ENCODE data around the gene KRTAP5-1.
"Not testable (repeated sequence)": the region's sequence is repeated elsewhere in the genome, so short reads cannot be mapped to it uniquely, and the experiment has no call there.

Gene KRTAP5-1

DNA sequence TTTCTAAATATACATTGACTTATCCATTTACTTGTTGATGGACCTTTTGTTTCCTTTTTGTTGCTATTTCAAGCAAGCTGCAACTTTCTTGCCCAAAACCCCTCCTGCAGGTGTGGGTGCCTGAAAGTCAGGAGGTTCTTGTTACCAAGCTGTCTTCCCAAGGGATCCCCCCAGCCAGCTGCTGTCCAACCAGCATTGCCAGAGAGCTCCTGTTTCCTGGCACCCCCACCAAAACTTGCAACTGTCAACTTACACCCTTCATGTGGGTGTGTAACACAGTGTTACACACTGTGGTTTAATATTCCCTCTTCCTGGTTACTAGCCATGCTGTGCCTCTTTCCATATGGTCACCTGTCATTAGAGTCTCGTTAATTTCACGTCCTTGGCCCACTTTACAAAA is 1.6 kb upstream of the KRTAP5-1 start:
- no peak for DNase-seq (ENCODE audit: low read depth)

DNA sequence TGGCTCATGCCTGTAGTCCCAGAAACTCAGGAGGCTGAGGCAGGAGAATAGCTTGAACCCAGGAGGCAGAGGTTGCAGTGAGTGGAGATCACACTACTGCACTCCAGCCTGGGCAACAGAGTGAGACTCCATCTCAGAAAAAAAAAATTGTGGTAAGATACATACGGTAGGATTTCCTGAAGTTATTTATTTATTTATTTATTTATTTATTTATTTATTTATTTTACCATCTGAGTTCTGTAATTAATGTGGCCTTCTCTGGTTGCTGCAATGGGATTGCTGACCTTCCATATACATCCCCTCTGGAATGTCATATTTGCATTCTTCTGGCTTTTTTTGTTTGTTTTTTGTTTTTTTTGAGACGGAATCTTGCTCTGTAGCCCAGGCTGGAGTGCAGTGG is 2.2 kb downstream of the KRTAP5-1 start:
- not testable (repeated sequence) for H3K4me3 ChIP-seq (replicated peaks; ENCODE audit: low read depth, low read length); DNase-seq (ENCODE audit: low read depth)

More for the DNA sequence above, 1.6 kb upstream of the KRTAP5-1 start:
- TF ChIP-seq, protein P1, sequence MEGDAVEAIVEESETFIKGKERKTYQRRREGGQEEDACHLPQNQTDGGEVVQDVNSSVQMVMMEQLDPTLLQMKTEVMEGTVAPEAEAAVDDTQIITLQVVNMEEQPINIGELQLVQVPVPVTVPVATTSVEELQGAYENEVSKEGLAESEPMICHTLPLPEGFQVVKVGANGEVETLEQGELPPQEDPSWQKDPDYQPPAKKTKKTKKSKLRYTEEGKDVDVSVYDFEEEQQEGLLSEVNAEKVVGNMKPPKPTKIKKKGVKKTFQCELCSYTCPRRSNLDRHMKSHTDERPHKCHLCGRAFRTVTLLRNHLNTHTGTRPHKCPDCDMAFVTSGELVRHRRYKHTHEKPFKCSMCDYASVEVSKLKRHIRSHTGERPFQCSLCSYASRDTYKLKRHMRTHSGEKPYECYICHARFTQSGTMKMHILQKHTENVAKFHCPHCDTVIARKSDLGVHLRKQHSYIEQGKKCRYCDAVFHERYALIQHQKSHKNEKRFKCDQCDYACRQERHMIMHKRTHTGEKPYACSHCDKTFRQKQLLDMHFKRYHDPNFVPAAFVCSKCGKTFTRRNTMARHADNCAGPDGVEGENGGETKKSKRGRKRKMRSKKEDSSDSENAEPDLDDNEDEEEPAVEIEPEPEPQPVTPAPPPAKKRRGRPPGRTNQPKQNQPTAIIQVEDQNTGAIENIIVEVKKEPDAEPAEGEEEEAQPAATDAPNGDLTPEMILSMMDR (IDR thresholded peaks at IDR 0.05; ENCODE audit: low read length, missing control alignments): no peak
- H3K4me3 ChIP-seq (replicated peaks; ENCODE audit: low read depth, low read length): no peak overlapping the region

DNA sequence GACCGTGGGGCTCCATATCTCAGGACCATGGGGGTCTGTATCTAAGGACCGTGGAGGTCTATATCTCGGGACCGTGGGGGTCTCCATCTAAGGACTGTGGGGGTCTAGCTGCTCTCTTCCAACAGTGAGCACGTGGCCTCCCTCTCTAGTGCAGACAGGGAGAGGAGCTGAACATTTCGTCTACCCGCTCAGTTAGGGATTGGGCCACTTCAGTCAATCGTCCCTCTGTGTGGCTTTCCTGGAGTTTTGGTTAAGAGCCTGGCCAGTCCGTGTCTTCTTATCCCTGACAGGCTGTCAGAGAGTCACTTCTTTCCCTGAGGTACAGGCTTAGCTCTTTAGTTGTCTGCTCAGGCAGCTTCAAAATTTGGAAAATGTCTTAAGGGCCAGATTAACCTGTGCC is 3.1 kb downstream of the KRTAP5-1 start:
- no peak for DNase-seq (ENCODE audit: low read depth)
- H3K4me3 ChIP-seq (replicated peaks; ENCODE audit: low read depth, low read length): no peak overlapping the region
- TF ChIP-seq, protein P1 (IDR thresholded peaks at IDR 0.05; ENCODE audit: low read length, missing control alignments): no peak

DNA sequence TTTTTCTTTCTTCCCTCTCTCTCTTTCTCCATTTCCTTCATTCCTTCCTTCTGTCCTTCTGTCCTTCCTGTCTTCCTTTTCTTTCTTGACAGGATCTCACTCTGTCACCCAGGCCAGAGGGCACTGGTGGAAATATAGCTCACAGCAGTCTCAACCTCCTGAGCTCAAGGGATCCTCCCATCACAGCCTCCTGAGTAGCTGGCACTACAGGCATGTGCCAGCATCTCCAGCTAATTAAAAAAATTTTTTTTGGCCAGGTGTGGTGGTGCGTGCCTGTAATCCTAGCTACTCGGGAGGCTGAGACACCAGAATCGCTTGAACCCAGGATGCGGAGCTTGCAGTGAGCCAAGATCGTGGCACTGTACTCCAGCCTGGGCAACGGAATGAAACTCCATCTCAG is 8.3 kb downstream of the KRTAP5-1 start:
- no peak for DNase-seq (ENCODE audit: low read depth)
- no peak overlapping the region for H3K4me3 ChIP-seq (replicated peaks; ENCODE audit: low read depth, low read length)
- TF ChIP-seq, protein P1 (IDR thresholded peaks at IDR 0.05; ENCODE audit: low read length, missing control alignments): no peak

DNA sequence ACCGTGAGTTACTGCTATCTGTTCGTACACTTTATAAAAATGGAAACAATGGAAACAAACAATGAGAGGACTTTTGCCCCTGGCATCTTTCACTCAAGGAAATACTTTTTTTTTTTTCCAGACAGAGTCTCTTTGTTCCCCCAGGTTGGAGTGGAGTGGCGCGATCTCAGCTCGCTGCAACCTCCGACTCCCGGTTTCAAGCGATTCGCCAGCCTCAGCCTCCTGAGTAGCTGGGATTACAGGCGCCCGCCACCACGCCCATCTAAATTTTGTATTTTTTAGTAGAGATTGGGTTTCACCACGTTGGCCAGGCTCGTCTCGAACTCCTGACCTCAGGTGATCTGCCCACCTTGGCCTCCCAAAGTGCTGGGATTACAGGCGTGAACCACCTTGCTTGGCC is 9.3 kb downstream of the KRTAP5-1 start:
- not testable (repeated sequence) for DNase-seq (ENCODE audit: low read depth); H3K4me3 ChIP-seq (replicated peaks; ENCODE audit: low read depth, low read length)

DNA sequence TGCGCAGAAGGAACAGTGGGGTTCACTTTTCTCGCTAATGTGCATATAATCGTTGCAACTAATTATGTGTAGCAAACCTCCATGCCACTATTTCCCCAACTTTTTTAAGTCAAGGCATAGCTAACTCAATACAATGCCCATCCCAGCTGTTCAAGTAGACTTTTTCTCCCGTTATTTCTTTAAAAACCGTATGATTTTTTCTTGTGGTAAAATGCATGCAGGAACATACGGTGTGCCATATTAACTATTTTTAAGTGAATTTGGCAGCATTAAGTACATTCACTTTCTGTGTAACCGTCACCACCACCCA is 10.2 kb downstream of the KRTAP5-1 start:
- TF ChIP-seq, protein P1 (IDR thresholded peaks at IDR 0.05; ENCODE audit: low read length, missing control alignments): no peak
- no peak overlapping the region for H3K4me3 ChIP-seq (replicated peaks; ENCODE audit: low read depth, low read length)
- no peak for DNase-seq (ENCODE audit: low read depth)

DNA sequence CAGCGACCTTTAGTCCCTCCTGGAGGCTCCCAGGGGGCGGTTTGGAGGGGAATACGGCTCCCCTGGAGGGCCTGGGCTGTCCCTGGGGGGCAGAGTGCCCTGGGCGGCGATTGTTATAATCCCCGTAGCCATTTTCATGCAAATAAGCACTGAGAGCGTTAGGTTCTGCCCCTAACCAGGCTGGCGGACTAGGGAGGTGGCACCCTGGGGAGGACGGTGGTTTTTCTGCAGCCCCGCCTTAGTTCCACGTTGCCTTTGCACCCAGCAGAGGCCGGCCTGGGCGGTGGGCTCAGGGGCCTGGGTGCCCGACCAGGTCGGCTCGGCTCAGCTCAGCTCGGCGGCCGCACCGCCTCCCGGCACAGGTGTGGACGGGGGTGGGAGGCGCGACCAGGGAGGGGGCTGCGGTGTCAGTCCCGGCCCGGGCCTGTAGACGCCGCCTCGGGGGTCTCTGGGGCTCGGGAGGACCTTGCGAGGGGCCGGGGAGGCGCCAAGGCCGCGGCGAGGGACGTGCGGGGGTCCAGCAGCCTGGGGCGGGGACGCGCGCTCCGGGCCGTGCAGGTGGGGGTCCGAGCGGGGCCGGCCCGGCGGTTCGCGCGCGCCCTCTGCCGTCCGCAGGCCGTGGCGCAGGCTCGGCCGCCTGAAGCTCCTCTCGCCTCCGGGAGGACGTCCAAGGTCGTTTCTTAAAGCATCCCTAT is 10.7 kb downstream of the KRTAP5-1 start:
- DNase-seq (ENCODE audit: low read depth): peak; percentile 42
- TF ChIP-seq, protein P1 (IDR thresholded peaks at IDR 0.05; ENCODE audit: low read length, missing control alignments): peak; percentile 46

DNA sequence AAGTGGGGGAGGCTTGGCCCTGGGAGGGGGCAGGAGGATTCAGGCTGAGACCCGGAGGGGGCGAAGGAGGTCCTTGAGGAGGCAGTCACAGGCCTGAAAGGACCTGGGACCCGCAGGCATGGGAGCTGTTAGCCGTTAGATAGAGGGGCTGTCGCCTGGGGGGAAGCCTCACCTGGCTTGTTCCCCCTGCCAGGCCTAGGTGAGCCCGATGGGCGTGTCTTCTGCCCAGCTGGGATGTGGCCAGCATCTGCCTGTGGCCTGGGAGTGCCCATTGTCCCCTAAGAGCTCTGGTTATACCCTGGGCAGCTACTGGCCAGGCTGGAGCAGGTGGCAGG is 11.2 kb downstream of the KRTAP5-1 start:
- no peak overlapping the region for H3K4me3 ChIP-seq (replicated peaks; ENCODE audit: low read depth, low read length)
- no peak for DNase-seq (ENCODE audit: low read depth)
- TF ChIP-seq, protein P1 (IDR thresholded peaks at IDR 0.05; ENCODE audit: low read length, missing control alignments): no peak

More for the DNA sequence above, 10.7 kb downstream of the KRTAP5-1 start:
- H3K4me3 ChIP-seq (replicated peaks; ENCODE audit: low read depth, low read length): no peak overlapping the region
